Dermis lymphatic vessel endothelial cell (primary cell): ENCODE results near the gene TMEM81. TPM values are rescaled to one million over a fixed set of nuclear protein-coding genes. Genes with fewer than 3 reads are reported as not detected.

Source experiments
- total RNA-seq: library from RNA; depleted of rRNA; stranded (reverse); fragments of >200 nt; gene quantifications from 2 replicates; pipeline ENCODE4 v1.2.1, GENCODE V29; 2014

The TMEM81 gene, protein sequence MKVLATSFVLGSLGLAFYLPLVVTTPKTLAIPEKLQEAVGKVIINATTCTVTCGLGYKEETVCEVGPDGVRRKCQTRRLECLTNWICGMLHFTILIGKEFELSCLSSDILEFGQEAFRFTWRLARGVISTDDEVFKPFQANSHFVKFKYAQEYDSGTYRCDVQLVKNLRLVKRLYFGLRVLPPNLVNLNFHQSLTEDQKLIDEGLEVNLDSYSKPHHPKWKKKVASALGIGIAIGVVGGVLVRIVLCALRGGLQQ
- 0.76 and 1.5 TPM in 2 replicates for total RNA-seq

DNA sequence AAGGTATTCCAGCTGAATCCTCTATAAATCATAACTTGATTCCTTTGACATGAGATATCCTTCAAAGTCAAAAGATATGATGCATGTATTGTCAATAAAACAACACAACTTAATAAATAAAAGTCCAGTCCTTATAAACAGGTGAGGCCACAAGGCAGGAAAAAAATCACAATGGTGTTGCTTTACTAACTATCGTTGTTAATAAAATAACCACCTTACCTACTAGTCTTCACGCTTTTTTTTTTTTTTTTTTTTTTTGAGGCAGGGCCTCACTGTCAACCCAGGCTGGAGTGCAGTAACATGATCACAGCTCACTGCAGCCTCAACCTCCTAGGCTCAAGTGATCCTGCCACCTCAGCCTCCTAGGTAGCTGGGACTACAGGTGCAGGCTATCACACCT is at the start of gene TMEM81:
TSS of gene TMEM81 (minus strand) at position 101 of the 400 bp plus-strand sequence. CDS start 140 bp downstream, outside the sequence.

DNA sequence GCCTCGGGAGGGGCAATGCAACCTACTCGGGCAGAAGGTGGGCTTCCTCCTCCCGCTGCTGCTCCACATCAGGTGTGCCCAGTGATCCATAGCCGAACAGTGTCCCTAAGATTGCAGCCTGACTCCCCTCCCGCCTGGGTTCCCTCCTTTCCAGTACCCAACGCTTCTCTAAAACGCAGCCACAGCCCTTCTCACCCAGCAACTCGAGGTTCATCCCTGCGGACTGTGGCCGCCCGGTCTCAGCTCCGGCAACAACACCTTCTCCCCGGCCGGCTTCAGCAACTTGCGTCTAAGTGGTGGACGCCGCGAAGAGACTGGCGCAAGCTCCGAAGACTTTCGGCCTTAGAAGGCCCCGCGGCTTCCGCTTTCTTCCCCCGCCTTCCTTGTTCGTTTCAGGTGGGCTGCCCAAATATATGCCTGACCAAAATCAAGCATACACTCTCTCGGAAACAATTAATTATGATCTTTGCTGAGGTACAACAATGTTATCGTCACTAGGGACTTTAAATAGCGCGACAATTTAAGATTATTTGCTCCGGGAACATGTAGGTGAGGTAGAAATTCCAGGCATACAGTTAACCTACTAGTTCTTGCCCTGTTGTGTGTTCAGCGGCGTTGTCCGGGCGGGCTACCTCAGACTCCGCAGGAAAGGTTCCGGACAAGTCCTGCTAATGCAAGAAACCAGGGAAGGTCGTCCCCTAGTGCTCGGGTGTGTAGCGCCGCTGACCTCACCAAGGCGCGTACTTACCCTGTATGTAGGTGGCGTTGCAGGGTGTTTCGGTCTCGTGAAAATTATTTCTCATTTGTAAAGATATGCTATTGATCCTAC is 37.6 kb upstream of the TMEM81 start, which contains the start of gene RBBP5:
TSS of gene RBBP5 (minus strand) at position 319 of the 829 bp plus-strand sequence. CDS start at position 214, 105 bp downstream.

DNA sequence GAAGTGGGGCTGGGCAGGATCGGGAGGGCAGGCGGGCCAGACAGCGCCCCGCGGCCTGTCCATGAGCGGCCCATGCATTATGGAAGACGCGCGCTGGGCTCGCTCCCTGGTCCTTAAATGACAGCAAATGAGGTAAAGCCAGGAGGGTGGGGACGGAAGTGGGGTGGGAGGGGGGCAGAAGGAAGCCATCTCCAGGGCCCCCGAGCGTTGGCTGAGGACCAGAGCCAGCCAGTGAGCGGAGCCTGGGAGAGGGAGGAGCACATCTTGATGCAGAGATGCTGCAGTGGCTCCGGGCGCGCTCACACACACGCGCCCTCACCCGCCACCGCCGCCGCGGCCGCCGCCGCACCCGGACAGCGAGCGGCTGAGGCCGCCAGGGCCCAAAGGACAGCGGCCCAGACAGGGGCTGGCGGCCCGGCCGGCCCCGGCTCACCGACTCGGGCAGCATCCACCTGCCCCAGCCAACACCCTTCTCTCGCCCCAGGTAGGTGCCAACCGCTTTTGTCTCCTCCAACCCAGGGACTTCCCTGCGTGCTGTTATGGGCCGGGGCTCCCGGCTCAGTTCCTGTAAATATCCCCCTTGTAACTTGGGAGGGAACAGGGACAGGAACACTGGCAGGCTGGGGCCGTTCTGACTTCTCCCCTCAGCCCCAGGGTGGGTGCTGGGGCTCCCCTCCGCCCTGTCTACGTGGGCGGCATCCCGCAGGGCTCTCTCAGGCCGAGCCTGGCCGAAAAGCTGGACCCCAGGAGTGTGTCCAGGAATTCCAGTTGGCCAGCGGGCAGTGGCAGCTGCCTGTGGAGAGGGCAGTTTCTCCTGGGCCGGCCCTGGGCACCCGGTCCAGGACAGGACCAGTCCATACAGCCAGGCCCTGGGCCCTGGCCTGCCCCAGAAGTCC is 41.1 kb downstream of the TMEM81 start, which contains the start of gene CNTN2:
TSS of gene CNTN2 (plus strand) at position 302 of the 896 bp plus-strand sequence. CDS start 9,974 bp downstream, outside the sequence.

Other genes starting within 250 kb of the TMEM81 start
- 0.17 and 0.43 TPM in 2 replicates for gene NFASC, start 213.6 kb downstream of the TMEM81 start, total RNA-seq
- gene CNTN2, start 41.2 kb downstream of the TMEM81 start, total RNA-seq = not detected in 2 replicates
- gene RBBP5, start 37.5 kb upstream of the TMEM81 start, total RNA-seq = 15.2 and 21.1 TPM in 2 replicates
- 12.6 and 14.4 TPM in 2 replicates for gene DSTYK, start 127.2 kb upstream of the TMEM81 start, total RNA-seq
- 0.33 and 0.43 TPM in 2 replicates for gene TMCC2, start 143.5 kb upstream of the TMEM81 start, total RNA-seq
- gene NUAK2, start 237.3 kb upstream of the TMEM81 start, total RNA-seq = 1.5 and 3.4 TPM in 2 replicates